ENCODE data around the gene PVRIG.
"Not testable (repeated sequence)": the region's sequence is repeated elsewhere in the genome, so short reads cannot be mapped to it uniquely, and the experiment has no call there.

PVRIG gene

GRCh38 chr7:100224891-100225290 lies 5.1 kb downstream of the PVRIG start:
- DNase-seq (ENCODE audit: low read depth in 4 of 4, low spot score in 1 of 4) = not testable (repeated sequence)

- DNase-seq (ENCODE audit: low read depth in 4 of 4, low spot score in 1 of 4) = not testable (repeated sequence)
Measured at GRCh38 chr7:100234660-100235317, 15.0 kb downstream of the PVRIG start.

GRCh38 chr7:100239975-100240374 lies 20.2 kb downstream of the PVRIG start:
- not testable (repeated sequence) for DNase-seq (ENCODE audit: low read depth in 4 of 4, low spot score in 1 of 4)

- peak; percentile 28 to 55 (median 38) for DNase-seq (ENCODE audit: low read depth in 4 of 4, low spot score in 1 of 4)
Measured at GRCh38 chr7:100243385-100243784, 23.6 kb downstream of the PVRIG start.

- not testable (repeated sequence) for DNase-seq (ENCODE audit: low read depth in 4 of 4, low spot score in 1 of 4)
Measured at GRCh38 chr7:100244988-100245605, 25.3 kb downstream of the PVRIG start.

- not testable (repeated sequence) for DNase-seq (ENCODE audit: low read depth in 4 of 4, low spot score in 1 of 4)
Measured at GRCh38 chr7:100246121-100246864, 26.5 kb downstream of the PVRIG start.

GRCh38 chr7:100246865-100247137 lies 27.1 kb downstream of the PVRIG start:
- not testable (repeated sequence) for DNase-seq (ENCODE audit: low read depth in 4 of 4, low spot score in 1 of 4)

- no peak for DNase-seq (ENCODE audit: low read depth in 4 of 4, low spot score in 1 of 4)
Measured at GRCh38 chr7:100247152-100247757, 27.5 kb downstream of the PVRIG start.

- DNase-seq (ENCODE audit: low read depth in 4 of 4, low spot score in 1 of 4) = no peak
Measured at GRCh38 chr7:100248483-100248882, 28.7 kb downstream of the PVRIG start.

- DNase-seq (ENCODE audit: low read depth in 4 of 4, low spot score in 1 of 4) = no peak
Measured at GRCh38 chr7:100257017-100257416, 37.3 kb downstream of the PVRIG start.

GRCh38 chr7:100259984-100260383 lies 40.2 kb downstream of the PVRIG start:
- not testable (repeated sequence) for DNase-seq (ENCODE audit: low read depth in 4 of 4, low spot score in 1 of 4)

- not testable (repeated sequence) for DNase-seq (ENCODE audit: low read depth in 4 of 4, low spot score in 1 of 4)
Measured at GRCh38 chr7:100262896-100263295, 43.1 kb downstream of the PVRIG start.

GRCh38 chr7:100264223-100264622 lies 44.5 kb downstream of the PVRIG start:
- not testable (repeated sequence) for DNase-seq (ENCODE audit: low read depth in 4 of 4, low spot score in 1 of 4)

- DNase-seq (ENCODE audit: low read depth in 4 of 4, low spot score in 1 of 4) = not testable (repeated sequence)
Measured at GRCh38 chr7:100264669-100265165, 45.0 kb downstream of the PVRIG start.

GRCh38 chr7:100265851-100266250 lies 46.1 kb downstream of the PVRIG start:
- not testable (repeated sequence) for DNase-seq (ENCODE audit: low read depth in 4 of 4, low spot score in 1 of 4)

GRCh38 chr7:100266576-100267354 lies 47.0 kb downstream of the PVRIG start:
- DNase-seq (ENCODE audit: low read depth in 4 of 4, low spot score in 1 of 4) = no peak

- DNase-seq (ENCODE audit: low read depth in 4 of 4, low spot score in 1 of 4) = no peak
Measured at GRCh38 chr7:100267648-100268047, 47.9 kb downstream of the PVRIG start.

GRCh38 chr7:100268882-100269281 lies 49.1 kb downstream of the PVRIG start:
- not testable (repeated sequence) for DNase-seq (ENCODE audit: low read depth in 4 of 4, low spot score in 1 of 4)

GRCh38 chr7:100269306-100270045 lies 49.7 kb downstream of the PVRIG start:
- DNase-seq (ENCODE audit: low read depth in 4 of 4, low spot score in 1 of 4) = not testable (repeated sequence)

Data from stimulated activated CD4-positive, alpha-beta T cell treated with anti-CD3 and anti-CD28 coated beads, Interleukin-1b, Interleukin-23, amount 100 ng/mL, for 24 hours (primary cell).